SJCRH30 (cell line): ENCODE results near the gene ALOX5AP. TPM values are rescaled to one million over a fixed set of nuclear protein-coding genes. Genes with fewer than 3 reads are reported as not detected.
A peak's percentile ranks its signal among the peaks of the same experiment; 100 is the strongest.

Source experiments
- DNase-seq, 2 experiments: peaks; one replicate each; pipeline ENCODE4 v3.0.0-alpha.2; 2015 to 2020
- H3K27ac ChIP-seq: fragments of 250-450 bp; sonication (Bioruptor Pico); 2 replicates; pipeline ENCODE4 v1.5.1; 2020; ENCODE audit warnings: mild to moderate bottlenecking, moderate library complexity
- H3K27me3 ChIP-seq: fragments of 250-450 bp; sonication (Bioruptor Pico); 2 replicates; pipeline ENCODE4 v1.5.1; 2020; ENCODE audit warnings: mild to moderate bottlenecking, moderate library complexity
- H3K36me3 ChIP-seq: fragments of 250-450 bp; sonication (Bioruptor Pico); 2 replicates; pipeline ENCODE4 v1.5.1; 2020; ENCODE audit warnings: mild to moderate bottlenecking, moderate library complexity
- H3K4me1 ChIP-seq: fragments of 250-450 bp; sonication (Bioruptor Pico); 2 replicates; pipeline ENCODE4 v1.5.1; 2020; ENCODE audit warnings: mild to moderate bottlenecking, moderate library complexity
- H3K4me3 ChIP-seq: fragments of 250-450 bp; sonication (Bioruptor Pico); 2 replicates; pipeline ENCODE4 v1.5.1; 2020; ENCODE audit warnings: mild to moderate bottlenecking, moderate library complexity
- H3K9me3 ChIP-seq: fragments of 250-450 bp; sonication (Bioruptor Pico); replicated peaks from 2 replicates; pipeline ENCODE4 v1.5.1; 2020; ENCODE audit warnings: mild to moderate bottlenecking, moderate library complexity
- total RNA-seq: library from RNA; depleted of rRNA; stranded (reverse); fragments of >200 nt; shearing (Covaris generic); gene quantifications from 2 replicates; pipeline ENCODE4 v1.2.3, GENCODE V29; 2014

ALOX5AP gene
- total RNA-seq, 1 experiment from 2014 or later = 0.73 TPM

- no peak for DNase-seq
- H3K4me3 ChIP-seq = no peak overlapping the region
- H3K27ac ChIP-seq = no peak overlapping the region
- peaks cover 50% of the 10 kb centered on the region for H3K4me1 ChIP-seq
- H3K36me3 ChIP-seq = no peaks in the 10 kb centered on the region
- H3K27me3 ChIP-seq = no peaks in the 10 kb centered on the region
- no peaks in the 10 kb centered on the region for H3K9me3 ChIP-seq
Observed at GRCh38 chr13:30800107-30800506, 64.8 kb downstream of the ALOX5AP start.

- no peak for DNase-seq
- no peak overlapping the region for H3K27ac ChIP-seq
- H3K27me3 ChIP-seq = no peaks in the 10 kb centered on the region
- H3K36me3 ChIP-seq = no peaks in the 10 kb centered on the region
- H3K4me3 ChIP-seq = no peak overlapping the region
- H3K4me1 ChIP-seq = peaks cover 47% of the 10 kb centered on the region
- no peaks in the 10 kb centered on the region for H3K9me3 ChIP-seq
Observed at GRCh38 chr13:30802501-30802900, 67.2 kb downstream of the ALOX5AP start.

GRCh38 chr13:30802953-30803478, 67.7 kb downstream of the ALOX5AP start:
- no peaks in the 10 kb centered on the region for H3K9me3 ChIP-seq
- no peaks in the 10 kb centered on the region for H3K36me3 ChIP-seq
- no peaks in the 10 kb centered on the region for H3K27me3 ChIP-seq
- H3K4me3 ChIP-seq = peak overlapping the region; percentile 56
- DNase-seq = peak; percentile 95 to 97
- H3K4me1 ChIP-seq = peaks cover 42% of the 10 kb centered on the region
- peak overlapping the region; percentile 81 for H3K27ac ChIP-seq

- no peaks in the 10 kb centered on the region for H3K36me3 ChIP-seq
- H3K9me3 ChIP-seq = no peaks in the 10 kb centered on the region
- no peaks in the 10 kb centered on the region for H3K27me3 ChIP-seq
- peak overlapping the region; percentile 56 for H3K4me3 ChIP-seq
- DNase-seq = peak; percentile 91 to 93
- peak overlapping the region; percentile 81 for H3K27ac ChIP-seq
- H3K4me1 ChIP-seq = peaks cover 35% of the 10 kb centered on the region
Observed at GRCh38 chr13:30803749-30804148, 68.4 kb downstream of the ALOX5AP start.

GRCh38 chr13:30804474-30804873, 69.1 kb downstream of the ALOX5AP start:
- Histone ChIP-seq H3K4me3 (peak overlapping the region; percentile 56), H3K4me1 (peaks cover 29% of the 10 kb centered on the region), H3K27ac (peak overlapping the region; percentile 81), H3K27me3 (no peaks in the 10 kb centered on the region), H3K9me3 (no peaks in the 10 kb centered on the region), H3K36me3 (no peaks in the 10 kb centered on the region)
- peak; percentile 76 to 86 for DNase-seq

- peak overlapping the region; percentile 81 for H3K27ac ChIP-seq
- H3K4me3 ChIP-seq = no peak overlapping the region
- H3K9me3 ChIP-seq = no peaks in the 10 kb centered on the region
- no peaks in the 10 kb centered on the region for H3K36me3 ChIP-seq
- H3K4me1 ChIP-seq = peaks cover 29% of the 10 kb centered on the region
- DNase-seq = peak in 1 of 2 experiments; percentile 56
- H3K27me3 ChIP-seq = no peaks in the 10 kb centered on the region
Observed at GRCh38 chr13:30805132-30805537, 69.8 kb downstream of the ALOX5AP start.

GRCh38 chr13:30805603-30806011, 70.3 kb downstream of the ALOX5AP start:
- no peaks in the 10 kb centered on the region for H3K36me3 ChIP-seq
- no peak overlapping the region for H3K4me3 ChIP-seq
- H3K27ac ChIP-seq = peak overlapping the region; percentile 81
- H3K27me3 ChIP-seq = no peaks in the 10 kb centered on the region
- no peaks in the 10 kb centered on the region for H3K9me3 ChIP-seq
- H3K4me1 ChIP-seq = peaks cover 29% of the 10 kb centered on the region
- peak; percentile 97 to 99 for DNase-seq

- Histone ChIP-seq H3K4me1 (peaks cover 29% of the 10 kb centered on the region), H3K4me3 (no peak overlapping the region), H3K27ac (no peak overlapping the region), H3K9me3 (no peaks in the 10 kb centered on the region), H3K27me3 (no peaks in the 10 kb centered on the region), H3K36me3 (no peaks in the 10 kb centered on the region)
- no peak for DNase-seq
Observed at GRCh38 chr13:30806784-30807183, 71.4 kb downstream of the ALOX5AP start.

GRCh38 chr13:30807392-30807791, 72.0 kb downstream of the ALOX5AP start:
- H3K27me3 ChIP-seq = no peaks in the 10 kb centered on the region
- DNase-seq = no peak

GRCh38 chr13:30808600-30808999, 73.3 kb downstream of the ALOX5AP start:
- Histone ChIP-seq H3K9me3 (no peaks in the 10 kb centered on the region), H3K4me3 (no peak overlapping the region), H3K36me3 (no peaks in the 10 kb centered on the region), H3K27me3 (no peaks in the 10 kb centered on the region), H3K4me1 (peaks cover 24% of the 10 kb centered on the region), H3K27ac (no peak overlapping the region)
- DNase-seq = no peak

More at GRCh38 chr13:30807392-30807791, 72.0 kb downstream of the ALOX5AP start:
- no peaks in the 10 kb centered on the region for H3K9me3 ChIP-seq
- no peak overlapping the region for H3K4me3 ChIP-seq
- no peaks in the 10 kb centered on the region for H3K36me3 ChIP-seq
- no peak overlapping the region for H3K27ac ChIP-seq
- peaks cover 29% of the 10 kb centered on the region for H3K4me1 ChIP-seq

- H3K4me1 ChIP-seq = peaks cover 14% of the 10 kb centered on the region
- no peak for DNase-seq
- no peak overlapping the region for H3K27ac ChIP-seq
- no peaks in the 10 kb centered on the region for H3K27me3 ChIP-seq
- H3K4me3 ChIP-seq = no peak overlapping the region
- no peaks in the 10 kb centered on the region for H3K36me3 ChIP-seq
- H3K9me3 ChIP-seq = no peaks in the 10 kb centered on the region
Observed at GRCh38 chr13:30809787-30810186, 74.4 kb downstream of the ALOX5AP start.

- DNase-seq = no peak
- no peak overlapping the region for H3K4me3 ChIP-seq
- H3K27me3 ChIP-seq = no peaks in the 10 kb centered on the region
- no peaks in the 10 kb centered on the region for H3K9me3 ChIP-seq
- no peaks in the 10 kb centered on the region for H3K36me3 ChIP-seq
- no peak overlapping the region for H3K27ac ChIP-seq
- peaks cover 9% of the 10 kb centered on the region for H3K4me1 ChIP-seq
Observed at GRCh38 chr13:30810261-30810701, 74.9 kb downstream of the ALOX5AP start.

GRCh38 chr13:30810801-30811200, 75.5 kb downstream of the ALOX5AP start:
- Histone ChIP-seq H3K4me1 (peaks cover 7% of the 10 kb centered on the region), H3K27ac (no peak overlapping the region), H3K4me3 (no peak overlapping the region), H3K36me3 (no peaks in the 10 kb centered on the region), H3K27me3 (no peaks in the 10 kb centered on the region), H3K9me3 (no peaks in the 10 kb centered on the region)
- DNase-seq = no peak
